HG03571 (cell line): Measurements from ENCODE around the gene NPTX2.

ENCODE experiments used
- ATAC-seq: cut with Tn5 transposase; IDR thresholded peaks from one replicate; pipeline ENCODE4 v1.9.1; 2021; ENCODE audit not compliant: unreplicated experiment

The NPTX2 gene

GRCh38 chr7:98653601-98654310 is 36.7 kb downstream of the NPTX2 start:
- ATAC-seq = no peak

- ATAC-seq = no peak
These were observed 37.6 kb downstream of the NPTX2 start for GRCh38 chr7:98654524-98655272.

GRCh38 chr7:98655611-98656010 is 38.5 kb downstream of the NPTX2 start:
- ATAC-seq = no peak

GRCh38 chr7:98656899-98657298 is 39.8 kb downstream of the NPTX2 start:
- no peak for ATAC-seq

- no peak for ATAC-seq
These were observed 40.7 kb downstream of the NPTX2 start for GRCh38 chr7:98657736-98658135.

- ATAC-seq = no peak
These were observed 42.7 kb downstream of the NPTX2 start for GRCh38 chr7:98659756-98660155.

- no peak for ATAC-seq
These were observed 44.5 kb downstream of the NPTX2 start for GRCh38 chr7:98661607-98662006.

GRCh38 chr7:98662289-98662688 is 45.2 kb downstream of the NPTX2 start:
- ATAC-seq = no peak

GRCh38 chr7:98664882-98665281 is 47.8 kb downstream of the NPTX2 start:
- no peak for ATAC-seq

GRCh38 chr7:98668255-98668654 is 51.2 kb downstream of the NPTX2 start:
- ATAC-seq = no peak

GRCh38 chr7:98669329-98670000 is 52.4 kb downstream of the NPTX2 start:
- no peak for ATAC-seq

- ATAC-seq = no peak
These were observed 53.1 kb downstream of the NPTX2 start for GRCh38 chr7:98670186-98670585.

GRCh38 chr7:98671733-98672331 is 54.7 kb downstream of the NPTX2 start:
- no peak for ATAC-seq

- ATAC-seq = no peak
These were observed 57.4 kb downstream of the NPTX2 start for GRCh38 chr7:98674461-98674860.

- ATAC-seq = no peak
These were observed 57.8 kb downstream of the NPTX2 start for GRCh38 chr7:98674881-98675280.

- no peak for ATAC-seq
These were observed 61.1 kb downstream of the NPTX2 start for GRCh38 chr7:98678215-98678614.
